Mesodermal cell (in vitro differentiated cells): Measurements from ENCODE around the gene AWAT1. TPM values are rescaled to one million over a fixed set of nuclear protein-coding genes. Genes with fewer than 3 reads are reported as not detected.
"Not testable (repeated sequence)": the region's sequence is repeated elsewhere in the genome, so short reads cannot be mapped to it uniquely, and the experiment has no call there.

Experiments
- H3K27ac ChIP-seq: 2 replicates; pipeline ENCODE4 v1.7.0; 2013; ENCODE audit warnings: mild to moderate bottlenecking, low read depth, low read length, moderate library complexity; ENCODE audit not compliant: severe bottlenecking
- H3K36me3 ChIP-seq: 2 replicates; pipeline ENCODE4 v1.7.1; 2013; ENCODE audit warnings: mild to moderate bottlenecking, low read length, moderate library complexity; ENCODE audit not compliant: control insufficient read depth, insufficient read depth
- H3K4me1 ChIP-seq: one replicate; pipeline ENCODE4 v1.7.1; 2013; ENCODE audit warnings: mild to moderate bottlenecking, low read length; ENCODE audit not compliant: insufficient read depth, control insufficient read depth, poor library complexity, severe bottlenecking
- H3K4me3 ChIP-seq: 2 replicates; pipeline ENCODE4 v1.7.0; 2013; ENCODE audit warnings: low read length, control low read depth, mild to moderate bottlenecking; ENCODE audit not compliant: insufficient read depth, poor library complexity, severe bottlenecking; ENCODE audit errors: extremely low read depth
- H3K9me3 ChIP-seq: 2 replicates; pipeline ENCODE4 v1.7.1; 2013; ENCODE audit warnings: mild to moderate bottlenecking, low read length, moderate library complexity; ENCODE audit not compliant: control insufficient read depth
- WGBS, 2 experiments: methylation state at CpG; one replicate each; pipeline ENCODE4 v1.1.5; 2013; ENCODE audit warnings: missing lambda C conversion rate in 2 of 2; ENCODE audit not compliant: insufficient coverage in 2 of 2; 5-methylcytosine and 5-hydroxymethylcytosine counted together
- polyA plus RNA-seq, 2 experiments: library from polyadenylated mRNA; stranded (reverse); fragments of 50-300 nt; gene quantifications; one replicate each; pipeline ENCODE4 v1.2.3, GENCODE V29; 2013

The AWAT1 gene
- polyA plus RNA-seq (2013, experiment 1 of 2): not detected
- polyA plus RNA-seq (2013, experiment 2 of 2): not detected

GRCh38 chrX:70234355-70234754 is at the start of gene AWAT1:
Gene AWAT1, plus strand, starts transcription at chrX:70234655. Its CDS starts 41 bp downstream, at chrX:70234696.
- Histone ChIP-seq H3K4me3 (no peak within 1 kb of the TSS), H3K4me1 (no peaks in the 10 kb centered on the region), H3K9me3 (no peaks in the 10 kb centered on the region), H3K36me3 (no peaks in the 10 kb centered on the region), H3K27ac (no peak within 1 kb of the TSS)
- WGBS, 2 experiments: 50% methylated on average over 1 of the region's 3 CpGs; no CpG with 5 or more reads in 1 of the 2 experiments

- no peak overlapping the region for H3K4me3 ChIP-seq
- H3K36me3 ChIP-seq: no peaks in the 10 kb centered on the region
- H3K27ac ChIP-seq: no peak overlapping the region
- no peaks in the 10 kb centered on the region for H3K4me1 ChIP-seq
- peaks cover 3% of the 10 kb centered on the region for H3K9me3 ChIP-seq
Observed at GRCh38 chrX:70190225-70190624, 44.2 kb upstream of the AWAT1 start.

GRCh38 chrX:70196961-70197720 is 37.3 kb upstream of the AWAT1 start:
- 39 to 50% methylated on average over 1 to 3 of the region's 12 CpGs for WGBS, 2 experiments
- Histone ChIP-seq H3K27ac (no peak overlapping the region), H3K36me3 (no peaks in the 10 kb centered on the region), H3K4me3 (no peak overlapping the region), H3K4me1 (no peaks in the 10 kb centered on the region), H3K9me3 (peaks cover 3% of the 10 kb centered on the region)

- Histone ChIP-seq H3K4me1 (no peaks in the 10 kb centered on the region), H3K9me3 (no peaks in the 10 kb centered on the region), H3K27ac (no peak overlapping the region), H3K36me3 (no peaks in the 10 kb centered on the region), H3K4me3 (no peak overlapping the region)
- WGBS, 2 experiments: 100% methylated on average over 1 of the region's 5 CpGs; no CpG with 5 or more reads in 1 of the 2 experiments
Observed at GRCh38 chrX:70201732-70202131, 32.7 kb upstream of the AWAT1 start.

GRCh38 chrX:70208479-70208878 is 26.0 kb upstream of the AWAT1 start:
- Histone ChIP-seq H3K9me3 (no peaks in the 10 kb centered on the region), H3K4me3 (no peak overlapping the region), H3K27ac (no peak overlapping the region), H3K36me3 (no peaks in the 10 kb centered on the region), H3K4me1 (no peaks in the 10 kb centered on the region)

GRCh38 chrX:70209570-70209969 is 24.9 kb upstream of the AWAT1 start:
- not testable (repeated sequence) for H3K4me1 ChIP-seq, H3K9me3 ChIP-seq, H3K4me3 ChIP-seq, H3K36me3 ChIP-seq, H3K27ac ChIP-seq
- WGBS, 2 experiments: no CpG with 5 or more reads among the region's 6 CpGs

GRCh38 chrX:70219938-70220764 is 14.3 kb upstream of the AWAT1 start:
- Histone ChIP-seq H3K36me3 (no peaks in the 10 kb centered on the region), H3K4me3 (no peak overlapping the region), H3K9me3 (no peaks in the 10 kb centered on the region), H3K27ac (no peak overlapping the region), H3K4me1 (no peaks in the 10 kb centered on the region)
- WGBS, 2 experiments: no CpG with 5 or more reads among the region's 5 CpGs

- no peaks in the 10 kb centered on the region for H3K36me3 ChIP-seq
Observed at GRCh38 chrX:70226048-70226447, 8.4 kb upstream of the AWAT1 start.

GRCh38 chrX:70226687-70227086 is 7.8 kb upstream of the AWAT1 start:
- H3K4me3 ChIP-seq: no peak overlapping the region
- WGBS, 2 experiments: no CpG with 5 or more reads among the region's 2 CpGs
- no peaks in the 10 kb centered on the region for H3K9me3 ChIP-seq
- no peak overlapping the region for H3K27ac ChIP-seq
- H3K4me1 ChIP-seq: no peaks in the 10 kb centered on the region
- H3K36me3 ChIP-seq: no peaks in the 10 kb centered on the region

More at GRCh38 chrX:70226048-70226447, 8.4 kb upstream of the AWAT1 start:
- H3K27ac ChIP-seq: no peak overlapping the region
- H3K9me3 ChIP-seq: no peaks in the 10 kb centered on the region
- H3K4me3 ChIP-seq: no peak overlapping the region
- H3K4me1 ChIP-seq: no peaks in the 10 kb centered on the region

GRCh38 chrX:70231666-70232065 is 2.8 kb upstream of the AWAT1 start:
- Histone ChIP-seq H3K4me1 (no peaks in the 10 kb centered on the region), H3K36me3 (no peaks in the 10 kb centered on the region), H3K9me3 (no peaks in the 10 kb centered on the region), H3K27ac (no peak overlapping the region), H3K4me3 (no peak overlapping the region)
- WGBS, 2 experiments: no CpG with 5 or more reads among the region's 4 CpGs

- Histone ChIP-seq H3K27ac (no peak overlapping the region), H3K36me3 (no peaks in the 10 kb centered on the region), H3K4me1 (no peaks in the 10 kb centered on the region), H3K9me3 (no peaks in the 10 kb centered on the region), H3K4me3 (no peak overlapping the region)
- 63% methylated on average over 1 of the region's 1 CpG; no CpG with 5 or more reads in 1 of the 2 experiments for WGBS, 2 experiments
Observed at GRCh38 chrX:70240751-70241150, 6.3 kb downstream of the AWAT1 start.
